CD4-positive, alpha-beta memory T cell (primary cell): ENCODE measurements around the gene RNF10. TPM values are rescaled to one million over a fixed set of nuclear protein-coding genes. Genes with fewer than 3 reads are reported as not detected.

Experiments
- CTCF ChIA-PET: fragments of 350-600 bp; sonication (Branson Sonifier 250); formaldehyde crosslinking; loops from one replicate; lab custom pipeline; 2021; ENCODE audit warnings: inconsistent platforms; ENCODE audit not compliant: partially characterized antibody; lab: Charles Lee
- POLR2A ChIA-PET: fragments of 350-600 bp; sonication (Branson Sonifier 250); formaldehyde crosslinking; loops from one replicate; lab custom pipeline; 2021; ENCODE audit not compliant: partially characterized antibody; lab: Charles Lee
- DNase-seq, 5 donors: peaks; one replicate each; pipeline versions ENCODE4 v3.0.0 to v3.0.0-alpha.2; 2020 to 2022; ENCODE audit warnings: mixed read lengths in 1 of 5
- H3K27ac ChIP-seq: one replicate; pipeline ENCODE4 v1.7.0; 2013; ENCODE audit warnings: low read depth, low read length
- H3K27me3 ChIP-seq: 2 replicates; pipeline ENCODE4 v1.7.0; 2013; ENCODE audit warnings: mild to moderate bottlenecking, low read length, moderate library complexity; ENCODE audit not compliant: insufficient read depth
- H3K36me3 ChIP-seq: 2 replicates; pipeline ENCODE4 v1.7.0; 2013; ENCODE audit warnings: mild to moderate bottlenecking, low read length, moderate library complexity; ENCODE audit not compliant: insufficient read depth
- H3K4me1 ChIP-seq: 2 replicates; pipeline ENCODE4 v1.7.0; 2013; ENCODE audit warnings: mild to moderate bottlenecking, low read length, moderate library complexity; ENCODE audit not compliant: insufficient read depth
- H3K4me3 ChIP-seq, 2 donors: one replicate each; pipeline ENCODE4 v1.7.0; 2013; ENCODE audit warnings: low read length in 2 of 2, mild to moderate bottlenecking in 1 of 2
- H3K9me3 ChIP-seq, 2 donors: one replicate each; pipeline ENCODE4 v1.7.0; 2013; ENCODE audit warnings: low read length in 2 of 2, control low read depth in 1 of 2; ENCODE audit not compliant: control insufficient read depth in 1 of 2
- H3K27ac Mint-ChIP-seq, 7 donors: one replicate each; pipeline ENCODE4 v1.8.0; 2020 to 2021; ENCODE audit warnings: mixed read lengths in 7 of 7, mild to moderate bottlenecking in 6 of 7, inconsistent platforms in 3 of 7, moderate library complexity in 3 of 7
- H3K27me3 Mint-ChIP-seq, 2 donors: one replicate each; pipeline ENCODE4 v1.8.0; 2020 to 2021; ENCODE audit warnings: mixed read lengths in 2 of 2
- H3K36me3 Mint-ChIP-seq, 2 donors: one replicate each; pipeline ENCODE4 v1.8.0; 2020 to 2021; ENCODE audit warnings: mixed read lengths in 2 of 2, inconsistent platforms in 1 of 2, mild to moderate bottlenecking in 1 of 2
- H3K4me1 Mint-ChIP-seq, 4 donors: one replicate each; pipeline ENCODE4 v1.8.0; 2020 to 2021; ENCODE audit warnings: mixed read lengths in 4 of 4, mild to moderate bottlenecking in 1 of 4
- H3K4me3 Mint-ChIP-seq, 8 donors: one replicate each; pipeline ENCODE4 v1.8.0; 2020 to 2021; ENCODE audit warnings: mixed read lengths in 8 of 8, mild to moderate bottlenecking in 7 of 8, moderate library complexity in 6 of 8, inconsistent platforms in 3 of 8
- H3K9me3 Mint-ChIP-seq, 8 donors: one replicate each; pipeline ENCODE4 v1.8.0; 2020 to 2021; ENCODE audit warnings: mixed read lengths in 8 of 8, mild to moderate bottlenecking in 5 of 8, inconsistent platforms in 3 of 8, moderate library complexity in 1 of 8
- intact Hi-C: fragments of 100-400 bp; cut with micrococcal nuclease; formaldehyde crosslinking; loops from one replicate; pipeline ENCODE4 v1.15.1; 2023
- polyA plus RNA-seq, 2 donors: library from polyadenylated mRNA; unstranded; fragments of 300-500 nt; fragmentation: Illumina TruSeq; gene quantifications; one replicate each; pipeline ENCODE4 v1.2.3, GENCODE V29; 2021
- total RNA-seq, 2 experiments: library from RNA; stranded (reverse); gene quantifications; one replicate each; pipeline ENCODE4 v1.2.3, GENCODE V29; 2021

Gene RNF10
- total and polyA plus RNA-seq, 4 experiments from 2014 or later = 101 to 249 (median 195) TPM

DNA sequence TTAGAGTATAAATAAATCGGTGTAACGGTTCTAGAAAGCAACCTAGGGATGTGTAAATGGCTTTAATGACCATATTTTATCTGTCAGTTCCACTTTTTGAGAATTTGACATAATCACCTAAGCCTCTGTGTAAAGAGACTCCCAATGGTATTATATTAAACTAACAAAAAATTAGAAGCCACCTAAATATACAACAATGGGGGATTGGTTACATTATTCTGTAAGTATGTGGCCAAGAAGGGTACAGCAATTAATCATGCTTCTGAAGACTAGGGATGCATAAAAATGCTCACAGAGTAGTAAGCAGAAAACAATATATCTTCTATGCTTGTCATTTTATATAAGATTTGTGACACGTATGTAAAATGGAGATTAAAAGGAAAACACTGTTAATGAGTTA, 10.5 kb downstream of the RNF10 start:
- Mint-ChIP-seq H3K27me3 (no peaks in the 10 kb centered on the region), H3K4me1 (peaks cover 12 to 47% (median 28%) of the 10 kb centered on the region in 4 donors), H3K9me3 (peaks cover 0 to 2% (median 0%) of the 10 kb centered on the region in 8 donors), H3K4me3 (peak overlapping the region in 1 of 8 donors; percentile 17), H3K36me3 (peaks cover 6 to 23% of the 10 kb centered on the region in 2 donors), H3K27ac (peak overlapping the region in 1 of 7 donors; percentile 37)
- no peak for DNase-seq
- H3K4me1 ChIP-seq = peaks cover 50% of the 10 kb centered on the region
- no peaks in the 10 kb centered on the region for H3K27me3 ChIP-seq
- ChIA-PET POLR2A (no interaction called here), CTCF (no interaction called here)
- H3K27ac ChIP-seq = no peak overlapping the region
- H3K36me3 ChIP-seq = peaks cover 33% of the 10 kb centered on the region
- intact Hi-C loops = no loop called here
- H3K4me3 ChIP-seq = no peak overlapping the region
- no peaks in the 10 kb centered on the region for H3K9me3 ChIP-seq

DNA sequence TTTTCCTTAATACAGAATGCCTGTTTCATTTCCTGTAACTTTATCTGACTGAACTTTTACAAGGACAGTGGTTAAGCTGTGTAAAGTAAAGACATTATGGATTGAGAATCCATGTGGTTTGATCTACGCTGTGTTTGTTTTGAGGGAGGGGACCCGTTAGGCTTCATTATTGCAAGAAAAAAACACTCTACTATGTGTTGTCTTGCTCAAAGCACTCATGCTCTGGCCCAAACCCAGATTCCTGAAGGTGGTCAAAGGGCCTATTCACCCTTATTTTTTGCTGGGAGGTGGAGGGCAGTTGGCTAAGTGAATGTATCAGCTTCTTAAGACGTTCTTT, 11.9 kb downstream of the RNF10 start:
- POLR2A ChIA-PET = no interaction called here
- DNase-seq = no peak
- H3K4me1 ChIP-seq = peaks cover 37% of the 10 kb centered on the region
- no peaks in the 10 kb centered on the region for H3K9me3 ChIP-seq
- Mint-ChIP-seq H3K4me3 (no peak overlapping the region), H3K36me3 (peaks cover 6 to 13% of the 10 kb centered on the region in 2 donors), H3K27ac (peak overlapping the region in 2 of 7 donors; percentile 4 to 65), H3K4me1 (peaks cover 9 to 34% (median 18%) of the 10 kb centered on the region in 4 donors), H3K9me3 (peaks cover 0 to 2% (median 0%) of the 10 kb centered on the region in 8 donors), H3K27me3 (no peaks in the 10 kb centered on the region)
- H3K27ac ChIP-seq = no peak overlapping the region
- CTCF ChIA-PET = no interaction called here
- H3K36me3 ChIP-seq = peaks cover 33% of the 10 kb centered on the region
- intact Hi-C loops = no loop called here
- no peak overlapping the region for H3K4me3 ChIP-seq
- H3K27me3 ChIP-seq = no peaks in the 10 kb centered on the region

DNA sequence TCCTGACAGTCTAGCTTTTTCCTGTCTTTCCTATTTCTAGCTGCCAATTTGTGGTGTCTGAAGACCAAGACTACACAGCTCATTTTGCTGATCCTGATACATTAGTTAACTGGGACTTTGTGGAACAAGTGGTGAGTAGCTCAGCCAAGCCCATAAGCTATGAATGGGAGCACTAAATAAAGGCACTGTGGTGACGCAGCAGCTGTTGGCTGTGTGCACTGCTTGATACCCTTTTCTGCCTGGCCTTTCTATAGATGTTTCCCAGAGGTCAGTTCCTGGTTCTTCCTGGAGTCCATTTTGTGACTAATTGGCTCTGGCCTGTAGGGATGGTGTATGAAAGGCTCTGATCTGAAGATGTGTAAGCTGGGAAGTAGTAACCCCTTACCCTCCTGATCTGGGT, 20.5 kb downstream of the RNF10 start:
- H3K36me3 ChIP-seq = peaks cover 44% of the 10 kb centered on the region
- DNase-seq = no peak
- H3K27me3 ChIP-seq = no peaks in the 10 kb centered on the region
- H3K9me3 Mint-ChIP-seq = peaks cover 0 to 2% (median 0%) of the 10 kb centered on the region in 8 donors
- H3K36me3 Mint-ChIP-seq = peaks cover 30 to 43% of the 10 kb centered on the region in 2 donors
- peaks cover 6 to 21% (median 14%) of the 10 kb centered on the region in 4 donors for H3K4me1 Mint-ChIP-seq
- H3K27ac ChIP-seq = no peak overlapping the region
- no peaks in the 10 kb centered on the region for H3K27me3 Mint-ChIP-seq
- H3K4me3 Mint-ChIP-seq = no peak overlapping the region
- peak overlapping the region in 2 of 7 donors; percentile 8 to 62 for H3K27ac Mint-ChIP-seq
- no peak overlapping the region for H3K4me3 ChIP-seq
- no peaks in the 10 kb centered on the region for H3K9me3 ChIP-seq
- H3K4me1 ChIP-seq = peaks cover 11% of the 10 kb centered on the region
- intact Hi-C loops = no loop called here
- CTCF ChIA-PET = interaction anchor here (1.6 kb wide), 1 partner anchor 26 kb away, joined by 3 read pairs; no protein-coding TSS in a partner anchor
- POLR2A ChIA-PET = interaction anchor here (0.8 kb wide), 1 partner anchor 20 kb away, joined by 3 read pairs; no protein-coding TSS in a partner anchor

DNA sequence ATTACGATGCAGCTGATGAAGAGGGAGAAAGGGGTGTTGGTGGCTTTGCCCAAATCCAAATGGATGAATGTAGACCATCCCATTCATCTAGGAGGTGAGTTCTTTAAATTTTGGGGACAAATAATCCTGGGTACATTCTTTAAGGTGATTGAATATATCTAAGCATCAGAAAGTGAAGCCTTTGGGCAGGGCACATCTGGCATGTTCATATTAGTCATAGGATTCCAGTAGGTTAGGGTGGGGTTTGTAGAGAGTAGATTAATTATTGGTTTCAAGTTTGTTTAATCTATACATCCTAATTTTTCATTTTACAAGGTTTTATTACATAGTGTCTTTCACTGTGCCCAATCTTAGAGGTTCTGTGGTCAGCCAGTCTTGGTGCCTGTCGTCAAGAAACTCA, 23.4 kb downstream of the RNF10 start:
- H3K27ac Mint-ChIP-seq = peak overlapping the region in 3 of 7 donors; percentile 4 to 42 (median 8)
- POLR2A ChIA-PET = no interaction called here
- H3K4me3 Mint-ChIP-seq = no peak overlapping the region
- intact Hi-C loops = no loop called here
- Histone ChIP-seq H3K4me3 (no peak overlapping the region), H3K27me3 (no peaks in the 10 kb centered on the region), H3K9me3 (no peaks in the 10 kb centered on the region), H3K36me3 (peaks cover 67% of the 10 kb centered on the region), H3K27ac (no peak overlapping the region), H3K4me1 (peaks cover 2% of the 10 kb centered on the region)
- no peaks in the 10 kb centered on the region for H3K27me3 Mint-ChIP-seq
- no peaks in the 10 kb centered on the region for H3K9me3 Mint-ChIP-seq
- H3K4me1 Mint-ChIP-seq = peaks cover 2 to 12% (median 5%) of the 10 kb centered on the region in 4 donors
- DNase-seq = no peak
- CTCF ChIA-PET = no interaction called here
- peaks cover 37 to 61% of the 10 kb centered on the region in 2 donors for H3K36me3 Mint-ChIP-seq

DNA sequence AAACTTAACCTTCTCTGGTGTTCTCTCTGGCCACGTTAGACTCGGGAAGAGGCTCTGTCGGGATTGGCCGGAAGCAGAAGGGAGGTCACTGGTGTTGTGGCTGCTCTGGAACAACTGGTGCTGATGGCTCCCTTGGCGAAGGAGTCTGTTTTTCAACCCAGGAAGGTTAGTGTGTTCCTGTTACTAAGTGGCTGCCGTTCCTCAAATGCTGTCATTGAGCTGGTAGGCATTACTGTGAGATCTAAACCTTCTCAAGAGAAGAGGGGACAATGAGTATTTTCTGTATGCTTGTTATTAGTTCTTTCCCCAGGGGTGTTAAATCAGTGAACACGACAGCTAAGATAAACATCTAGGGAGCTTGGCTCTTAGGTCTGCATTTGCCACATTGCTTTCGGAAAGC, 28.8 kb downstream of the RNF10 start:
- no peaks in the 10 kb centered on the region for H3K4me1 ChIP-seq
- ChIA-PET CTCF (no interaction called here), POLR2A (no interaction called here)
- no peak overlapping the region for H3K4me3 Mint-ChIP-seq
- peaks cover 42 to 77% of the 10 kb centered on the region in 2 donors for H3K36me3 Mint-ChIP-seq
- peaks cover 72% of the 10 kb centered on the region for H3K36me3 ChIP-seq
- peak overlapping the region in 2 of 7 donors; percentile 12 to 71 for H3K27ac Mint-ChIP-seq
- H3K27me3 ChIP-seq = no peaks in the 10 kb centered on the region
- no peaks in the 10 kb centered on the region for H3K9me3 ChIP-seq
- no peak overlapping the region for H3K4me3 ChIP-seq
- H3K27ac ChIP-seq = no peak overlapping the region
- no peaks in the 10 kb centered on the region for H3K27me3 Mint-ChIP-seq
- peaks cover 0 to 5% (median 0%) of the 10 kb centered on the region in 4 donors for H3K4me1 Mint-ChIP-seq
- no peaks in the 10 kb centered on the region for H3K9me3 Mint-ChIP-seq
- no peak for DNase-seq
- intact Hi-C loops = no loop called here

DNA sequence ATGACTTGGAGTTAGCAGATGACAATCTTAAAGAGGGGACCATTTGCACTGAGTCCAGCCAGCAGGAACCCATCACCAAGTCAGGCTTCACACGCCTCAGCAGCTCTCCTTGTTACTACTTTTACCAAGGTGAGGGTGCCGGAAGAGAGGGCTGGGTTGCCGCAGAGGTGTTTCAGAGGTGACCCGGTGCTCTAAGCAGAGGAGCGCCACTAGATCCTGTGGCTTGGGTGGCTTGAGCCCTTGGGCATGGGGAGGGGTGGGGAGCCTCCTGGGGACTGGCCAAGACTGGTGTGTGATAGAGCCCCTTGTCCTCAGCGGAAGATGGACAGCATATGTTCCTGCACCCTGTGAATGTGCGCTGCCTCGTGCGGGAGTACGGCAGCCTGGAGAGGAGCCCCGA, 29.3 kb downstream of the RNF10 start:
- peaks cover 72% of the 10 kb centered on the region for H3K36me3 ChIP-seq
- H3K27me3 Mint-ChIP-seq = no peaks in the 10 kb centered on the region
- POLR2A ChIA-PET = no interaction called here
- no peaks in the 10 kb centered on the region for H3K9me3 ChIP-seq
- H3K27ac ChIP-seq = no peak overlapping the region
- peaks cover 41 to 78% of the 10 kb centered on the region in 2 donors for H3K36me3 Mint-ChIP-seq
- H3K4me3 ChIP-seq = no peak overlapping the region
- no peak for DNase-seq
- no peaks in the 10 kb centered on the region for H3K9me3 Mint-ChIP-seq
- peak overlapping the region in 2 of 7 donors; percentile 47 to 71 for H3K27ac Mint-ChIP-seq
- no peaks in the 10 kb centered on the region for H3K4me1 ChIP-seq
- CTCF ChIA-PET = no interaction called here
- peaks cover 0 to 5% (median 0%) of the 10 kb centered on the region in 4 donors for H3K4me1 Mint-ChIP-seq
- intact Hi-C loops = no loop called here
- H3K27me3 ChIP-seq = no peaks in the 10 kb centered on the region
- no peak overlapping the region for H3K4me3 Mint-ChIP-seq

DNA sequence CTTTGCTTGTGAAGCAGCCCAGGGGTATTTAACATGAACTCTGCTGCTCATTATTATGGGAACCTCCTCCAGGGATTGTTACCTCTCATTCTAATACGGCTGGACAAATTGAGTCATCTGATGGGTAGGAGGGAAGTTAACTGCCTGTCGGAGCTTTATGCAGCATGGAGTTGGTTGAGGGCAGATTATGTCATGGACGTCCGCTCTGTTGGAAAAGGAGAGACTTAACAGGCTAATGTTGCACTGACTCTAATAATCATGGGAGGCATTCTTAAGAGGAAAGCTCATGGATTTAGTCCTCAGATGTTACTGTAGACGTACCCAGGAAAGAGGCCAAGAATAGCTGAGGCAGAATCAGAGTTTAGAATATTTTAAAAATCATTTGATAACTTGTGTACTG, 37.1 kb downstream of the RNF10 start:
- Histone ChIP-seq H3K9me3 (no peaks in the 10 kb centered on the region), H3K4me1 (no peaks in the 10 kb centered on the region), H3K27ac (no peak overlapping the region), H3K4me3 (no peak overlapping the region), H3K27me3 (no peaks in the 10 kb centered on the region), H3K36me3 (peaks cover 69% of the 10 kb centered on the region)
- peaks cover 45 to 84% of the 10 kb centered on the region in 2 donors for H3K36me3 Mint-ChIP-seq
- no peak for DNase-seq
- no peak overlapping the region for H3K4me3 Mint-ChIP-seq
- peak overlapping the region in 4 of 7 donors; percentile 19 to 79 (median 52) for H3K27ac Mint-ChIP-seq
- no peaks in the 10 kb centered on the region for H3K9me3 Mint-ChIP-seq
- ChIA-PET POLR2A (interaction anchor here (0.9 kb wide), 1 partner anchor 28 kb away, joined by 3 read pairs; no protein-coding TSS in a partner anchor), CTCF (interaction anchor here (1.1 to 3.6 kb wide), 2 partner anchors 11 kb away, joined by 3 to 24 read pairs; partner anchors contain the start of gene POP5)
- peaks cover 0 to 2% (median under 1%) of the 10 kb centered on the region in 4 donors for H3K4me1 Mint-ChIP-seq
- intact Hi-C loops = no loop called here
- no peaks in the 10 kb centered on the region for H3K27me3 Mint-ChIP-seq
